ENCODE results near the gene CNGA1. TPM values are rescaled to one million over a fixed set of nuclear protein-coding genes. Genes with fewer than 3 reads are reported as not detected.

CNGA1 gene
- not detected in 2 replicates for total RNA-seq

DNA sequence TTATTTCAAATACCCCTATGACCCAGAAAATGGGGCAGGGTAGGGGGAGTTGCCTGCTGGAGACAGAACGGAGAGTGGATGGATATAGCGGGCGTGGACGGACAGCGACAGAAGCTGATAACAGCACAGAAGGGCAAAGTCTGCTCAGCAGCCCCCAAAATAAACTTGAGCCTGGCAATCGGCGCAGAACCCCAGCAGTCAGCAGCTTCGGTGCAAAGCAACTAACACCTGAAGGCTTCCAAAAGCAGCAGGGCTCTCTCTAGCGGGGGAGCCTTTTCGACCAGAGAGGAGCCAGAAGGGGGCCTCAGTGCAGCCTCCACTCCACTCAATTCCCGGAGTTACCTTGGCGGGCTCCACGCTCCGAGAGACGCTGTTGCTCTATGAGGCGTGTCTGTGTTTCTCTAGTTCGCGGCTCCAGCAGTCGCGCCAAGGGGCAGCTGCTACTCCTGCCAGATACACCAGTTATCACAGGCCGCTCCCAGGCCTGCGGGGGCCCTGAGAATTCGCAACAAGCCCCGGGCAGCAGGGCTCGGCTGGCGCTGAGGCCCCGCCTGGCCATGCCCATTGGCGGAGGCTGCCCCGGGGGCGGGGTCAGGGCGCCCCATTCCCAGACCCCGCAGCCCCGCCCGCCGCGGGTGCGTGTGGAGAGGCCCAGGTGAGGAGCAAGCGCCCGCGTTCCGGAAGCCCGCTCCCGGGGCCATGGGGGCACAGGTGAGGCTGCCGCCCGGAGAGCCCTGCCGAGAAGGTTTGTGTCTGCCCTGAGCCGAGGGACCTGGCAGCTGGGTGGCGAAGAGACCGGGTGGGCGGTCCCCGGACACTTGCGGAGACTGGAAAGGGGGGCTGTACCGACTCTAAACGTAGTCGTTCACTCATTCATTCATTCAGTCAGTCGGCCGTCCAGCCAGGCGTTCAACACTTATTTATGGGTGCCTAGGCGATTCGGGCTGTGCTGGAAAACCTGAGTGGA is at the start of gene CNGA1, which contains the start of gene NIPAL1:
TSS of gene CNGA1 (minus strand) at position 541 of the 967 bp plus-strand sequence. CDS start 63,992 bp downstream, outside the sequence.
TSS of gene NIPAL1 (plus strand) at position 632 of the 967 bp plus-strand sequence. CDS start at position 700, 68 bp downstream.

GRCh38 chr4:47914220-47914925 is 102.1 kb downstream of the CNGA1 start, which contains the start of gene NFXL1:
NFXL1 (minus strand) TSS chr4:47914583; CDS start chr4:47914203, 380 bp downstream.

Other genes starting within 250 kb of the CNGA1 start
- 0.10 and 0.33 TPM in 2 replicates for gene CORIN, start 178.6 kb downstream of the CNGA1 start, total RNA-seq
- gene NFXL1, start 102.1 kb downstream of the CNGA1 start, total RNA-seq = 3.7 and 6.9 TPM in 2 replicates
- 2.4 and 2.5 TPM in 2 replicates for gene NIPAL1, start 91 bp upstream of the CNGA1 start, total RNA-seq
- gene TXK, start 117.6 kb upstream of the CNGA1 start, total RNA-seq = 1.4 and 1.5 TPM in 2 replicates